Measurements from ENCODE around the gene ARHGAP33. TPM values are rescaled to one million over a fixed set of nuclear protein-coding genes. Genes with fewer than 3 reads are reported as not detected.

Gene ARHGAP33
- total RNA-seq, 4 donors from 2014 or later: 3.3 to 11.2 (median 7.7) TPM

- peaks cover 0 to 19% (median 13%) of the 10 kb centered on the region in 4 donors for H3K36me3 ChIP-seq
- WGBS: 39% methylated on average over 16 of the region's 16 CpGs
- peaks cover 14 to 28% (median 20%) of the 10 kb centered on the region in 4 donors for H3K4me1 ChIP-seq
- H3K4me3 ChIP-seq: peak overlapping the region; percentile 81 to 96 (median 90)
- H3K27me3 ChIP-seq: no peaks in the 10 kb centered on the region
- no peak for TF ChIP-seq POLR2A (IDR thresholded peaks at IDR 0.05; ENCODE audit: low read depth)
- no peak for TF ChIP-seq EP300 (IDR thresholded peaks at IDR 0.05)
- no peak for TF ChIP-seq POLR2AphosphoS5 (IDR thresholded peaks at IDR 0.05)
- TF ChIP-seq CTCF (IDR thresholded peaks at IDR 0.05): no peak
- DNase-seq (ENCODE audit: extremely low spot score): no peak
- no peak overlapping the region for H3K27ac ChIP-seq (replicated peaks in 1 of 4)
- no peaks in the 10 kb centered on the region for H3K9me3 ChIP-seq
- intact Hi-C loops (cut with DNase I): loop anchor here (10.0 kb wide), 1 partner anchor 110 kb away; no protein-coding TSS in a partner anchor
Observed at GRCh38 chr19:35774274-35775045, 904 bp upstream of the ARHGAP33 start.

GRCh38 chr19:35775046-35775297 lies 392 bp upstream of the ARHGAP33 start:
- TF ChIP-seq POLR2A (IDR thresholded peaks at IDR 0.05; ENCODE audit: low read depth) (no peak), EP300 (IDR thresholded peaks at IDR 0.05) (no peak), CTCF (IDR thresholded peaks at IDR 0.05) (no peak), POLR2AphosphoS5 (IDR thresholded peaks at IDR 0.05) (no peak)
- 8% methylated on average over 9 of the region's 9 CpGs for WGBS
- Histone ChIP-seq H3K4me1 (peaks cover 14 to 28% (median 20%) of the 10 kb centered on the region in 4 donors), H3K9me3 (no peaks in the 10 kb centered on the region), H3K4me3 (peak overlapping the region; percentile 81 to 96 (median 90)), H3K27me3 (no peaks in the 10 kb centered on the region), H3K27ac (replicated peaks in 1 of 4) (no peak overlapping the region), H3K36me3 (peaks cover 0 to 20% (median 13%) of the 10 kb centered on the region in 4 donors)
- intact Hi-C loops (cut with DNase I): loop anchor here (10.0 kb wide), 1 partner anchor 110 kb away; no protein-coding TSS in a partner anchor
- no peak for DNase-seq (ENCODE audit: extremely low spot score)

- Histone ChIP-seq H3K9me3 (no peaks in the 10 kb centered on the region), H3K27me3 (no peaks in the 10 kb centered on the region), H3K27ac (replicated peaks in 1 of 4) (peak overlapping the region in 1 of 4 donors; percentile 61), H3K4me1 (peaks cover 14 to 28% (median 20%) of the 10 kb centered on the region in 4 donors), H3K36me3 (peaks cover 5 to 33% (median 25%) of the 10 kb centered on the region in 4 donors), H3K4me3 (peak overlapping the region; percentile 81 to 96 (median 90))
- no peak for TF ChIP-seq POLR2AphosphoS5 (IDR thresholded peaks at IDR 0.05)
- DNase-seq (ENCODE audit: extremely low spot score): no peak
- intact Hi-C loops (cut with DNase I): loop anchor here (10.0 kb wide), 1 partner anchor 109 kb away; no protein-coding TSS in a partner anchor
- WGBS: 45% methylated on average over 12 of the region's 13 CpGs
Observed at GRCh38 chr19:35776102-35776788, 881 bp downstream of the ARHGAP33 start.

GRCh38 chr19:35777086-35777841 lies 1.9 kb downstream of the ARHGAP33 start:
- intact Hi-C loops (cut with DNase I): loop anchor here (10.0 kb wide), 1 partner anchor 108 kb away; no protein-coding TSS in a partner anchor
- no peaks in the 10 kb centered on the region for H3K27me3 ChIP-seq
- DNase-seq (ENCODE audit: extremely low spot score): no peak
- peaks cover 6 to 43% (median 33%) of the 10 kb centered on the region in 4 donors for H3K36me3 ChIP-seq
- no peak overlapping the region for H3K4me3 ChIP-seq
- H3K9me3 ChIP-seq: no peaks in the 10 kb centered on the region
- peaks cover 14 to 28% (median 20%) of the 10 kb centered on the region in 4 donors for H3K4me1 ChIP-seq
- WGBS: 75% methylated on average over 17 of the region's 19 CpGs
- no peak overlapping the region for H3K27ac ChIP-seq (replicated peaks in 1 of 4)
- no peak for TF ChIP-seq CTCF (IDR thresholded peaks at IDR 0.05)
- TF ChIP-seq POLR2AphosphoS5 (IDR thresholded peaks at IDR 0.05): no peak
- TF ChIP-seq EP300 (IDR thresholded peaks at IDR 0.05): no peak
- no peak for TF ChIP-seq POLR2A (IDR thresholded peaks at IDR 0.05; ENCODE audit: low read depth)

Measured in esophagus muscularis mucosa (tissue), 4 donors.